ENCODE data around the gene KCNJ4.

Gene KCNJ4

DNA sequence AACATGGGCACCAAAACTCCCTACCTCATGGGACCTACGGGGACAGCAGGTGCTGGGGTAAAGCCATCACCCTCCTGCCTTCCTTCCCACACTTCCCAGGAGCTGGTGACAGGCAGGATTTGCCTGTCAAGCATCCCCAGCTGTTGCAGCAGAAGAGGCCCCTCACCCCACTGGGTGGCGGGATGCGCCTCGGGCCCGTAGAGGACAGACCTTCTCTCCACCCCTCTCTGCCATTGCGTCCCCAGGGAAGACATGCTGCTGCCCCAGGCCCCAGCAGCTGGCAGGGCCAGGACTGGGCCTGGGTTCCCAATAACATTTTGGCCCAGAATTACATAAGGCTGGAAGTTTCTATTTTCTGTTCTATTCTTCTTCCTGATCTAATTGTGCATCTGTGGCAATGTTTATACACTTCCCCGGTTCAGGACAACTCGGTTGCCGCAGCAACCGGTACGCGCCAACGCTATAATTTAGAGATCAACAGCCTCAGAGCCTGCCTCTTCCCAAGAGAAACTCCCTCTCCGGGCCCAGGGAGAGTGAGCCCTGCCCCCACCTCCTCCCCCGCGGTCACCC, 25.4 kb downstream of the KCNJ4 start:
- no peak for ATAC-seq
- no peak for TF ChIP-seq ZC3H10 (CRISPR knock-in tag; IDR thresholded peaks at IDR 0.05)
- TF ChIP-seq, protein P1, sequence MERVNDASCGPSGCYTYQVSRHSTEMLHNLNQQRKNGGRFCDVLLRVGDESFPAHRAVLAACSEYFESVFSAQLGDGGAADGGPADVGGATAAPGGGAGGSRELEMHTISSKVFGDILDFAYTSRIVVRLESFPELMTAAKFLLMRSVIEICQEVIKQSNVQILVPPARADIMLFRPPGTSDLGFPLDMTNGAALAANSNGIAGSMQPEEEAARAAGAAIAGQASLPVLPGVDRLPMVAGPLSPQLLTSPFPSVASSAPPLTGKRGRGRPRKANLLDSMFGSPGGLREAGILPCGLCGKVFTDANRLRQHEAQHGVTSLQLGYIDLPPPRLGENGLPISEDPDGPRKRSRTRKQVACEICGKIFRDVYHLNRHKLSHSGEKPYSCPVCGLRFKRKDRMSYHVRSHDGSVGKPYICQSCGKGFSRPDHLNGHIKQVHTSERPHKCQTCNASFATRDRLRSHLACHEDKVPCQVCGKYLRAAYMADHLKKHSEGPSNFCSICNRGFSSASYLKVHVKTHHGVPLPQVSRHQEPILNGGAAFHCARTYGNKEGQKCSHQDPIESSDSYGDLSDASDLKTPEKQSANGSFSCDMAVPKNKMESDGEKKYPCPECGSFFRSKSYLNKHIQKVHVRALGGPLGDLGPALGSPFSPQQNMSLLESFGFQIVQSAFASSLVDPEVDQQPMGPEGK (CRISPR knock-in tag; IDR thresholded peaks at IDR 0.05; ENCODE audit: borderline replicate concordance) = no peak
- TF ChIP-seq, protein P2, sequence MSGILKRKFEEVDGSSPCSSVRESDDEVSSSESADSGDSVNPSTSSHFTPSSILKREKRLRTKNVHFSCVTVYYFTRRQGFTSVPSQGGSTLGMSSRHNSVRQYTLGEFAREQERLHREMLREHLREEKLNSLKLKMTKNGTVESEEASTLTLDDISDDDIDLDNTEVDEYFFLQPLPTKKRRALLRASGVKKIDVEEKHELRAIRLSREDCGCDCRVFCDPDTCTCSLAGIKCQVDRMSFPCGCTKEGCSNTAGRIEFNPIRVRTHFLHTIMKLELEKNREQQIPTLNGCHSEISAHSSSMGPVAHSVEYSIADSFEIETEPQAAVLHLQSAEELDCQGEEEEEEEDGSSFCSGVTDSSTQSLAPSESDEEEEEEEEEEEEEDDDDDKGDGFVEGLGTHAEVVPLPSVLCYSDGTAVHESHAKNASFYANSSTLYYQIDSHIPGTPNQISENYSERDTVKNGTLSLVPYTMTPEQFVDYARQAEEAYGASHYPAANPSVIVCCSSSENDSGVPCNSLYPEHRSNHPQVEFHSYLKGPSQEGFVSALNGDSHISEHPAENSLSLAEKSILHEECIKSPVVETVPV (CRISPR knock-in tag; IDR thresholded peaks at IDR 0.05) = no peak
- no peak for TF ChIP-seq ZFP30 (CRISPR knock-in tag; IDR thresholded peaks at IDR 0.05)
- no peak for TF ChIP-seq SNAI2 (CRISPR knock-in tag; IDR thresholded peaks at IDR 0.05)
- TF ChIP-seq ZFP3 (CRISPR knock-in tag; IDR thresholded peaks at IDR 0.05) = no peak
- TF ChIP-seq GLIS3 (CRISPR knock-in tag; IDR thresholded peaks at IDR 0.05) = no peak
- TF ChIP-seq ZNF565 (CRISPR knock-in tag; conservative IDR thresholded peaks at IDR 0.05; ENCODE audit: low read depth) = no peak

DNA sequence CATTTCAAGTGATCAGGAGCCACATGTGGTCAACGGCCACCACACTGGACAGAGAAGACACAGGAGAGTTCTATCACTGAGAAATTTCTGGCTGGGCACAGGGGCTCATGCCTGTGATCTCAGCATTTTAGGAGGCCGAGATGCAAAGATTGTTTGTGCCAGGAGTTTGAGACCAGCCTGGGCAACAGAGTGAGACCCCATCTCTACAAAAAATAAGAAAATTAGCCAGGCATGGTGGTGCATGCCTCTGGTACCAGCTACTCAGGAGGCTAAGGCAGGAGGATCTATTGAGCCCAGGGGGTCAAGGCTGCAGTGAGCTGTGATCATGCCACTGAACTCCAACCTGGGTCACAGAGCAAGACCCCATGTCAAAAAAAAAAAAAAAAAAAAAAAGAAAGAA, 26.3 kb downstream of the KCNJ4 start:
- TF ChIP-seq, protein P2 (CRISPR knock-in tag; IDR thresholded peaks at IDR 0.05) = no peak
- TF ChIP-seq ZFP30 (CRISPR knock-in tag; IDR thresholded peaks at IDR 0.05) (no peak), ZNF565 (CRISPR knock-in tag; conservative IDR thresholded peaks at IDR 0.05; ENCODE audit: low read depth) (no peak), SNAI2 (CRISPR knock-in tag; IDR thresholded peaks at IDR 0.05) (no peak), PPARA (CRISPR knock-in tag; IDR thresholded peaks at IDR 0.05; ENCODE audit: borderline replicate concordance) (no peak), ZNF70 (CRISPR knock-in tag; IDR thresholded peaks at IDR 0.05) (no peak), ESRRG (CRISPR knock-in tag; IDR thresholded peaks at IDR 0.05) (no peak), OSR1 (CRISPR knock-in tag; IDR thresholded peaks at IDR 0.05) (no peak)
- TF ChIP-seq, protein P1 (CRISPR knock-in tag; IDR thresholded peaks at IDR 0.05; ENCODE audit: borderline replicate concordance) = no peak
- ATAC-seq = no peak

DNA sequence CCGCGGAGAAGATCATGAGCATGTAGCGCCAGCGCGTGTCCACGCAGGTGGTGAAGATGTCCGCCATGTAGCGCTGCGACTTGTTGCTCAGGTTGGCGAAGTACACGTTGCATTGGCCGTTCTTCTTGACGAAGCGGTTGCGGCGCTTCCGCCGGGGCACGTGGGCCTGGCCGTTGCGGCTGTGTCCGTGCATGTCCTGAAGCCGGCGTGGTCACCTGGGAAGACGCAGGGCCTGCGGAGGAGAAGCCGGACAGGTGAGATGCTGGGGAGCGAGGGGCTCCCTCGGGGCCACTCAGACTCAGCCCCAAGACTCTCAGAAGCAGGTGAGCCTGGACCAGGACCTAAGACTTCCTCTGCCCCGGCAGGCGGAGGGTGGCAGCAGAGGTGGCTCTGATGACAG, 27.1 kb downstream of the KCNJ4 start:
- TF ChIP-seq ZNF70 (CRISPR knock-in tag; IDR thresholded peaks at IDR 0.05) (no peak), RARB (CRISPR knock-in tag; IDR thresholded peaks at IDR 0.05) (no peak), ARNTL (CRISPR knock-in tag; IDR thresholded peaks at IDR 0.05; ENCODE audit: borderline replicate concordance, low read depth) (no peak), ZFP30 (CRISPR knock-in tag; IDR thresholded peaks at IDR 0.05) (no peak), SNAI2 (CRISPR knock-in tag; IDR thresholded peaks at IDR 0.05) (no peak), PPARA (CRISPR knock-in tag; IDR thresholded peaks at IDR 0.05; ENCODE audit: borderline replicate concordance) (no peak), ZNF565 (CRISPR knock-in tag; conservative IDR thresholded peaks at IDR 0.05; ENCODE audit: low read depth) (no peak), ISL1 (CRISPR knock-in tag; IDR thresholded peaks at IDR 0.05) (no peak), ZNF8 (CRISPR knock-in tag; IDR thresholded peaks at IDR 0.05) (no peak), TCF4 (CRISPR knock-in tag; IDR thresholded peaks at IDR 0.05; ENCODE audit: borderline replicate concordance) (no peak), TOX (CRISPR knock-in tag; IDR thresholded peaks at IDR 0.05; ENCODE audit: borderline replicate concordance) (no peak), GLIS3 (CRISPR knock-in tag; IDR thresholded peaks at IDR 0.05) (no peak), CSDC2 (CRISPR knock-in tag; IDR thresholded peaks at IDR 0.05) (no peak), ESRRG (CRISPR knock-in tag; IDR thresholded peaks at IDR 0.05) (no peak), ZC3H10 (CRISPR knock-in tag; IDR thresholded peaks at IDR 0.05) (no peak), OSR1 (CRISPR knock-in tag; IDR thresholded peaks at IDR 0.05) (no peak)
- TF ChIP-seq, protein P1 (CRISPR knock-in tag; IDR thresholded peaks at IDR 0.05; ENCODE audit: borderline replicate concordance) = no peak
- TF ChIP-seq, protein P3, sequence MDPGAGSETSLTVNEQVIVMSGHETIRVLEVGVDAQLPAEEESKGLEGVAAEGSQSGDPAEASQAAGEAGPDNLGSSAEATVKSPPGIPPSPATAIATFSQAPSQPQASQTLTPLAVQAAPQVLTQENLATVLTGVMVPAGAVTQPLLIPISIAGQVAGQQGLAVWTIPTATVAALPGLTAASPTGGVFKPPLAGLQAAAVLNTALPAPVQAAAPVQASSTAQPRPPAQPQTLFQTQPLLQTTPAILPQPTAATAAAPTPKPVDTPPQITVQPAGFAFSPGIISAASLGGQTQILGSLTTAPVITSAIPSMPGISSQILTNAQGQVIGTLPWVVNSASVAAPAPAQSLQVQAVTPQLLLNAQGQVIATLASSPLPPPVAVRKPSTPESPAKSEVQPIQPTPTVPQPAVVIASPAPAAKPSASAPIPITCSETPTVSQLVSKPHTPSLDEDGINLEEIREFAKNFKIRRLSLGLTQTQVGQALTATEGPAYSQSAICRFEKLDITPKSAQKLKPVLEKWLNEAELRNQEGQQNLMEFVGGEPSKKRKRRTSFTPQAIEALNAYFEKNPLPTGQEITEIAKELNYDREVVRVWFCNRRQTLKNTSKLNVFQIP (CRISPR knock-in tag; IDR thresholded peaks at IDR 0.05; ENCODE audit: borderline replicate concordance, low read depth) = no peak
- TF ChIP-seq, protein P2 (CRISPR knock-in tag; IDR thresholded peaks at IDR 0.05) = no peak
- no peak for ATAC-seq
